GM23338 (cell line): ENCODE measurements around the gene TRIML2. TPM values are rescaled to one million over a fixed set of nuclear protein-coding genes. Genes with fewer than 3 reads are reported as not detected.
A peak's percentile ranks its signal among the peaks of the same experiment; 100 is the strongest.

Experiments
- ATAC-seq: fragments of 200-7000 bp; cut with Tn5 transposase; 3 replicates; pipeline ENCODE4 v1.9.1; 2020
- DNase-seq: peaks from one replicate; pipeline ENCODE4 v3.0.0-alpha.2; 2015; ENCODE audit warnings: low spot score
- H2AFZ ChIP-seq: fragments of 200-600 bp; sonication (generic); 2 replicates; pipeline ENCODE4 v1.8.0; 2016; ENCODE audit warnings: antibody characterized with exemption, mild to moderate bottlenecking, moderate library complexity
- H3F3A ChIP-seq: fragments of 200-600 bp; sonication (generic); replicated peaks from 2 replicates; pipeline ENCODE4 v1.8.0; 2017; ENCODE audit warnings: antibody characterized with exemption, mixed run types, low read depth
- H3K27ac ChIP-seq: fragments of 200-600 bp; sonication (generic); 2 replicates; pipeline ENCODE4 v1.6.1; 2016; ENCODE audit warnings: low read depth
- H3K27me3 ChIP-seq: fragments of 200-600 bp; sonication (generic); 2 replicates; pipeline ENCODE4 v1.8.0; 2016; ENCODE audit warnings: mild to moderate bottlenecking, mixed run types, moderate library complexity; ENCODE audit not compliant: insufficient read depth
- H3K36me3 ChIP-seq: fragments of 200-600 bp; sonication (generic); 2 replicates; pipeline ENCODE4 v1.8.0; 2016; ENCODE audit warnings: mild to moderate bottlenecking; ENCODE audit not compliant: insufficient read depth
- H3K4me1 ChIP-seq: fragments of 200-600 bp; sonication (generic); 2 replicates; pipeline ENCODE4 v1.8.0; 2016; ENCODE audit warnings: mild to moderate bottlenecking, moderate library complexity; ENCODE audit not compliant: insufficient read depth
- H3K4me2 ChIP-seq: fragments of 200-600 bp; sonication (generic); 2 replicates; pipeline ENCODE4 v1.7.1; 2017; ENCODE audit warnings: mixed run types
- H3K4me3 ChIP-seq: fragments of 200-600 bp; sonication (generic); 2 replicates; pipeline ENCODE4 v1.6.1; 2016; ENCODE audit warnings: mixed run types
- H3K79me2 ChIP-seq: fragments of 200-600 bp; sonication (generic); replicated peaks from 2 replicates; pipeline ENCODE4 v1.8.0; 2017; ENCODE audit warnings: mild to moderate bottlenecking; ENCODE audit not compliant: insufficient read depth
- H3K9me2 ChIP-seq: fragments of 200-600 bp; sonication (generic); 2 replicates; pipeline ENCODE4 v1.8.0; 2017; ENCODE audit not compliant: insufficient read depth
- H4K20me1 ChIP-seq: fragments of 200-600 bp; sonication (generic); replicated peaks from 2 replicates; pipeline ENCODE4 v1.8.0; 2017; ENCODE audit warnings: mild to moderate bottlenecking; ENCODE audit not compliant: insufficient read depth
- H3K27ac Mint-ChIP-seq: 2 replicates; pipeline ENCODE4 v1.8.0; 2020; ENCODE audit warnings: inconsistent platforms, mild to moderate bottlenecking, moderate library complexity, mixed read lengths
- H3K27me3 Mint-ChIP-seq: 3 replicates; pipeline ENCODE4 v1.8.0; 2022; ENCODE audit warnings: low read depth, mild to moderate bottlenecking, moderate library complexity, mixed read lengths, inconsistent platforms; ENCODE audit not compliant: insufficient read depth, poor library complexity
- H3K36me3 Mint-ChIP-seq: 3 replicates; pipeline ENCODE4 v1.8.0; 2021; ENCODE audit warnings: low read depth, mild to moderate bottlenecking, inconsistent platforms, moderate library complexity, mixed read lengths
- H3K4me1 Mint-ChIP-seq: 3 replicates; pipeline ENCODE4 v1.8.0; 2020; ENCODE audit warnings: mild to moderate bottlenecking, inconsistent platforms, mixed read lengths
- H3K4me3 Mint-ChIP-seq: 3 replicates; pipeline ENCODE4 v1.8.0; 2021; ENCODE audit warnings: moderate library complexity, mild to moderate bottlenecking, inconsistent platforms, mixed read lengths
- H3K9me3 Mint-ChIP-seq: 3 replicates; pipeline ENCODE4 v1.8.0; 2020; ENCODE audit warnings: moderate library complexity, mild to moderate bottlenecking, inconsistent platforms, mixed read lengths
- CTCF ChIP-seq, 2 experiments: fragments of 200-600 bp in 1 of 2; sonication (generic) in 1 of 2; conservative IDR thresholded peaks; 2 replicates each; pipeline versions ENCODE4 v1.5.1 to v1.6.1; 2016 to 2017; ENCODE audit warnings: antibody characterized with exemption in 2 of 2, low read depth in 2 of 2, mild to moderate bottlenecking in 2 of 2, moderate library complexity in 1 of 2
- ETS1 ChIP-seq: IDR thresholded peaks from 2 replicates; pipeline ENCODE4 v1.6.1; 2016; ENCODE audit warnings: antibody characterized with exemption
- EZH2 ChIP-seq: fragments of 200-600 bp; sonication (generic); IDR thresholded peaks from one replicate; pipeline ENCODE4 v1.8.0; 2017; ENCODE audit warnings: antibody characterized with exemption, mild to moderate bottlenecking, low read depth; ENCODE audit not compliant: unreplicated experiment
- EZH2phosphoT487 ChIP-seq: fragments of 200-600 bp; sonication (generic); IDR thresholded peaks from one replicate; pipeline ENCODE4 v1.8.1; 2018; ENCODE audit warnings: antibody characterized with exemption; ENCODE audit not compliant: unreplicated experiment
- REST ChIP-seq: IDR thresholded peaks from one replicate; pipeline ENCODE4 v1.6.1; 2018; ENCODE audit warnings: antibody characterized with exemption; ENCODE audit not compliant: unreplicated experiment
- STAT1 ChIP-seq: IDR thresholded peaks from one replicate; pipeline ENCODE4 v1.6.1; 2016; ENCODE audit warnings: antibody characterized with exemption; ENCODE audit not compliant: unreplicated experiment
- ZNF331 ChIP-seq: fragments of 250-450 bp; sonication (Bioruptor Pico); IDR thresholded peaks from 2 replicates; pipeline ENCODE4 v1.5.0; 2020; ENCODE audit warnings: low read depth, mild to moderate bottlenecking, moderate library complexity
- polyA plus RNA-seq: library from polyadenylated mRNA; unstranded; fragments of >200 nt; fragmentation: Nextera tagmentation; extraction: Ambion mirVana; gene quantifications from 2 replicates; pipeline ENCODE4 v1.2.1, GENCODE V29; 2016
- small RNA-seq: library from RNA; depleted of rRNA; stranded (forward); fragments of <200 nt; gene quantifications from one replicate; pipeline ENCODE3, GENCODE V24; 2014; ENCODE audit warnings: low replicate concordance
- total RNA-seq: library from RNA; depleted of rRNA; stranded (reverse); fragments of >200 nt; shearing (Covaris generic); gene quantifications from 2 replicates; pipeline ENCODE4 v1.2.3, GENCODE V29; 2014; rRNA removed

Gene TRIML2
- total and polyA plus RNA-seq, 2 experiments from 2014 or later, result 57.8 to 77.9 TPM

GRCh38 chr4:188042191-188042590 is 67.2 kb downstream of the TRIML2 start:
- TF ChIP-seq EZH2phosphoT487 (no peak), ETS1 (no peak), ZNF331 (CRISPR knock-in tag) (no peak), CTCF (conservative IDR thresholded peaks at IDR 0.05; ENCODE audit: low read depth in 2 of 2) (no peak)
- no peaks in the 10 kb centered on the region for H3K27me3 ChIP-seq
- Mint-ChIP-seq H3K4me3 (no peak overlapping the region), H3K27ac (no peak overlapping the region), H3K27me3 (peaks cover 8% of the 10 kb centered on the region), H3K36me3 (0 out of 3 replicates have a peak, but pooled peaks cover 4% of the 10 kb centered on the region), H3K4me1 (peaks cover 8% of the 10 kb centered on the region), H3K9me3 (no peaks in the 10 kb centered on the region; the same call in 2 of the 3 replicates)
- no peaks in the 10 kb centered on the region for H3F3A ChIP-seq
- H3K79me2 ChIP-seq, result no peaks in the 10 kb centered on the region
- no peaks in the 10 kb centered on the region for H4K20me1 ChIP-seq
- H3K4me1 ChIP-seq, result peaks cover 4% of the 10 kb centered on the region; the same call in 1 of the 2 replicates
- ATAC-seq (peak; percentile 57; the same call in 2 of the 3 replicates), DNase-seq (no peak)
- no peak overlapping the region for H3K27ac ChIP-seq
- H2AFZ ChIP-seq, result peak overlapping the region; percentile 66; the same call in 1 of the 2 replicates
- H3K36me3 ChIP-seq, result no peaks in the 10 kb centered on the region
- no peak overlapping the region for H3K4me2 ChIP-seq
- H3K4me3 ChIP-seq, result no peak overlapping the region
- no peaks in the 10 kb centered on the region for H3K9me2 ChIP-seq

- Mint-ChIP-seq H3K4me1 (peaks cover 8% of the 10 kb centered on the region), H3K27ac (no peak overlapping the region)
- no peak for TF ChIP-seq REST
- no peak for TF ChIP-seq EZH2
- no peak for TF ChIP-seq STAT1
Measured at GRCh38 chr4:188041721-188042120, 67.7 kb downstream of the TRIML2 start.

More at GRCh38 chr4:188041721-188042120, 67.7 kb downstream of the TRIML2 start:
- Histone ChIP-seq H3K4me2 (no peak overlapping the region), H3K27ac (no peak overlapping the region), H3K36me3 (no peaks in the 10 kb centered on the region), H4K20me1 (no peaks in the 10 kb centered on the region), H3K27me3 (no peaks in the 10 kb centered on the region), H3F3A (no peaks in the 10 kb centered on the region), H3K79me2 (no peaks in the 10 kb centered on the region), H3K4me3 (no peak overlapping the region), H3K4me1 (peaks cover 4% of the 10 kb centered on the region; the same call in 1 of the 2 replicates), H3K9me2 (no peaks in the 10 kb centered on the region), H2AFZ (no peak overlapping the region)
- DNase-seq (no peak), ATAC-seq (no peak)
- peaks cover 8% of the 10 kb centered on the region for H3K27me3 Mint-ChIP-seq
- H3K4me3 Mint-ChIP-seq, result no peak overlapping the region
- H3K36me3 Mint-ChIP-seq, result 0 out of 3 replicates have a peak, but pooled peaks cover 4% of the 10 kb centered on the region
- no peaks in the 10 kb centered on the region; the same call in 2 of the 3 replicates for H3K9me3 Mint-ChIP-seq

Small RNA genes lying within 50 kb of the gene (small RNA-seq; reads per million reads assigned to genes)
- not detected for gene RNU6-173P

Other genes with a start within 250 kb of the TRIML2 start
- gene ZFP42, start 113.8 kb downstream of the TRIML2 start, total RNA-seq, result 111 and 124 TPM in 2 replicates
- 70.0 and 70.9 TPM in 2 replicates for gene ZFP42, start 113.8 kb downstream of the TRIML2 start, polyA plus RNA-seq
- not detected in 2 replicates for gene TRIML1, start 29.8 kb upstream of the TRIML2 start, total RNA-seq
- not detected in 2 replicates for gene TRIML1, start 29.8 kb upstream of the TRIML2 start, polyA plus RNA-seq